SK-N-SH treated with all-trans-retinoic acid at 6 μM for 48 hours (cell line): ENCODE results near the gene KLF11.

Experiments used
- ARNTL ChIP-seq: fragments of 450-650 bp; formaldehyde crosslinking; IDR thresholded peaks from 2 replicates; pipeline ENCODE4 v1.5.0; 2020; ENCODE audit warnings: low read depth, mild to moderate bottlenecking, moderate library complexity, borderline replicate concordance
- OSR1 ChIP-seq: fragments of 250-450 bp; sonication (Bioruptor Pico); IDR thresholded peaks from 2 replicates; pipeline ENCODE4 v1.8.0; 2022; ENCODE audit warnings: moderate library complexity, mild to moderate bottlenecking, inconsistent platforms
- PATZ1 ChIP-seq: fragments of 250-450 bp; sonication (Bioruptor Pico); IDR thresholded peaks from 2 replicates; pipeline ENCODE4 v1.8.0; 2020; ENCODE audit warnings: mild to moderate bottlenecking, moderate library complexity, borderline replicate concordance
- POU6F1 ChIP-seq: fragments of 250-450 bp; sonication (Bioruptor Pico); IDR thresholded peaks from 2 replicates; pipeline ENCODE4 v1.8.0; 2021; ENCODE audit warnings: low read depth, mild to moderate bottlenecking, moderate library complexity, borderline replicate concordance
- RARB ChIP-seq: fragments of 250-450 bp; sonication (Bioruptor Pico); IDR thresholded peaks from 2 replicates; pipeline ENCODE4 v1.8.0; 2021; ENCODE audit warnings: mild to moderate bottlenecking, moderate library complexity
- ZFP30 ChIP-seq: fragments of 450-650 bp; formaldehyde crosslinking; IDR thresholded peaks from 2 replicates; pipeline ENCODE4 v1.5.0; 2022; ENCODE audit warnings: mild to moderate bottlenecking, moderate library complexity

- TF ChIP-seq POU6F1 (CRISPR knock-in tag): no peak
- TF ChIP-seq RARB: no peak
- TF ChIP-seq ZFP30 (CRISPR knock-in tag): no peak
- no peak for TF ChIP-seq ARNTL (CRISPR knock-in tag)
- no peak for TF ChIP-seq PATZ1
- no peak for TF ChIP-seq OSR1 (CRISPR knock-in tag)
Observed at GRCh38 chr2:10091182-10091888, 48.0 kb downstream of the KLF11 start.
